ENCODE data around the gene CASP6. TPM values are rescaled to one million over a fixed set of nuclear protein-coding genes. Genes with fewer than 3 reads are reported as not detected.

Gene CASP6
- polyA plus RNA-seq, 3 donors: 4.7 to 24.4 (median 23.3) TPM

DNA sequence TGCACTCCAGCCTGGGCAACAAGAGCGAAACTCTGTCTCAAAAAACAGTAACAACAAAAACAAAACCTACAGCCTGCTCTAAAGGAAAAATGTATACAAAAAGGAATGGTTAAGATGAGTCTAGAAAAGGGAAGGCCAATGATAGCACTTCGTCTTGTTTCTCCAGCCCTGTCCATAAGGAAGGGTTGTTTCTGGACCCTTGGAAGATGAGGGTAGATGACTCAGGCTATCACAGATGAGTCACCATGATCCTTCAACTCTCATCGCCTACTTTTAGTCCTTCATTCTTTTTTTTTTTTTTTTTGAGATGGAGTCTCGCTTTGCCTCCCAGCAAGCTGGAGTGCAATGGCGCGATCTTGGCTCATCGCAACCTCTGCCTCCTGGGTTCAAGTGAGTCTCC, 17.8 kb upstream of the CASP6 start:
- no peak for DNase-seq
- H3K36me3 ChIP-seq (replicated peaks in 1 of 2; ENCODE audit: control insufficient read depth in 1 of 2, insufficient read depth in 2 of 2, low read length in 2 of 2): peaks cover 4% of the 10 kb centered on the region in 2 donors
- TF ChIP-seq, protein P1, sequence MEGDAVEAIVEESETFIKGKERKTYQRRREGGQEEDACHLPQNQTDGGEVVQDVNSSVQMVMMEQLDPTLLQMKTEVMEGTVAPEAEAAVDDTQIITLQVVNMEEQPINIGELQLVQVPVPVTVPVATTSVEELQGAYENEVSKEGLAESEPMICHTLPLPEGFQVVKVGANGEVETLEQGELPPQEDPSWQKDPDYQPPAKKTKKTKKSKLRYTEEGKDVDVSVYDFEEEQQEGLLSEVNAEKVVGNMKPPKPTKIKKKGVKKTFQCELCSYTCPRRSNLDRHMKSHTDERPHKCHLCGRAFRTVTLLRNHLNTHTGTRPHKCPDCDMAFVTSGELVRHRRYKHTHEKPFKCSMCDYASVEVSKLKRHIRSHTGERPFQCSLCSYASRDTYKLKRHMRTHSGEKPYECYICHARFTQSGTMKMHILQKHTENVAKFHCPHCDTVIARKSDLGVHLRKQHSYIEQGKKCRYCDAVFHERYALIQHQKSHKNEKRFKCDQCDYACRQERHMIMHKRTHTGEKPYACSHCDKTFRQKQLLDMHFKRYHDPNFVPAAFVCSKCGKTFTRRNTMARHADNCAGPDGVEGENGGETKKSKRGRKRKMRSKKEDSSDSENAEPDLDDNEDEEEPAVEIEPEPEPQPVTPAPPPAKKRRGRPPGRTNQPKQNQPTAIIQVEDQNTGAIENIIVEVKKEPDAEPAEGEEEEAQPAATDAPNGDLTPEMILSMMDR (IDR thresholded peaks at IDR 0.05): no peak
- no peaks in the 10 kb centered on the region for H3K79me2 ChIP-seq (ENCODE audit: insufficient read depth, low read length)
- WGBS (ENCODE audit: insufficient coverage): 97% methylated on average over 4 of the region's 7 CpGs
- H4K20me1 ChIP-seq (ENCODE audit: insufficient read depth, low read length): no peaks in the 10 kb centered on the region
- Mint-ChIP-seq H3K4me3 (no peak overlapping the region), H3K4me1 (peaks cover 9% of the 10 kb centered on the region), H3K9me3 (peaks cover 0 to 3% (median 0%) of the 10 kb centered on the region in 7 donors), H3K27ac (no peak overlapping the region), H3K27me3 (ENCODE audit: low read depth in 3 of 3) (peaks cover 0 to 1% (median 0%) of the 10 kb centered on the region in 3 donors), H3K36me3 (peaks cover 4 to 11% of the 10 kb centered on the region in 2 donors)
- no peaks in the 10 kb centered on the region for H3K27me3 ChIP-seq (ENCODE audit: control insufficient read depth in 2 of 2, insufficient read depth in 2 of 2, low read length in 2 of 2)
- intact Hi-C loops (cut with micrococcal nuclease): no loop called here
- H3K9me3 ChIP-seq (replicated peaks in 1 of 2; ENCODE audit: control insufficient read depth in 1 of 2, insufficient read depth in 1 of 2, low read length in 2 of 2): no peaks in the 10 kb centered on the region
- H2AFZ ChIP-seq (ENCODE audit: insufficient read depth, low read depth, low read length, poor library complexity, severe bottlenecking): no peak overlapping the region
- H3K4me2 ChIP-seq (replicated peaks; ENCODE audit: extremely low read depth, low read length, poor library complexity, severe bottlenecking): no peak overlapping the region
- peaks cover 0 to 4% of the 10 kb centered on the region in 2 donors for H3K4me1 ChIP-seq (ENCODE audit: control insufficient read depth in 1 of 2, insufficient read depth in 2 of 2, low read length in 2 of 2)
- no peak overlapping the region for H3K4me3 ChIP-seq (replicated peaks in 1 of 3; ENCODE audit: low read depth in 2 of 3, low read length in 3 of 3)
- no peak overlapping the region for H3K27ac ChIP-seq (ENCODE audit: low read depth in 1 of 2, low read length in 2 of 2)
- no peak overlapping the region for H3K9ac ChIP-seq (ENCODE audit: insufficient read depth, low read length, poor library complexity, severe bottlenecking)

DNA sequence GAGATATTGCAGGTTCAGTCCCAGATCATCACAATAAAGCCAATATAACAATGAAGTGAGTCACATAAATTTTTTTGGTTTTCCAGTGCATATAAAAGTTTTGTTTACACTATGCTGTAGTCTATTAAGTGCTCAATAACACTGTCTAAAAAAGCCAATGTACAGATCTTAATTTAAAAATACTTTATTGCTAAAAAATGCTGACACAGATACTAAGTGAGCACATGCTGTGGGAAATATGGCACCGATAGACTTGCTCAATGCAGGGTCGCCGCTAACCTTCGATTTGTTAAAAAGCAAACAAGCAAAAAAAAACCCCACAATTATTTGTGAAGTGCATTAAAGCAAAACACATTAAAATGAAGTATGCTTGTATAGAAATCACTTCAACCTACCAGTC, 16.4 kb upstream of the CASP6 start:
- Mint-ChIP-seq H3K36me3 (peaks cover 4 to 11% of the 10 kb centered on the region in 2 donors), H3K4me3 (no peak overlapping the region), H3K9me3 (peaks cover 0 to 3% (median 0%) of the 10 kb centered on the region in 7 donors), H3K27ac (no peak overlapping the region), H3K27me3 (ENCODE audit: low read depth in 3 of 3) (peaks cover 0 to 1% (median 0%) of the 10 kb centered on the region in 3 donors), H3K4me1 (peaks cover 9% of the 10 kb centered on the region)
- Histone ChIP-seq H3K4me1 (ENCODE audit: control insufficient read depth in 1 of 2, insufficient read depth in 2 of 2, low read length in 2 of 2) (peaks cover 0 to 4% of the 10 kb centered on the region in 2 donors), H3K27me3 (ENCODE audit: control insufficient read depth in 2 of 2, insufficient read depth in 2 of 2, low read length in 2 of 2) (no peaks in the 10 kb centered on the region), H3K9me3 (replicated peaks in 1 of 2; ENCODE audit: control insufficient read depth in 1 of 2, insufficient read depth in 1 of 2, low read length in 2 of 2) (no peaks in the 10 kb centered on the region), H4K20me1 (ENCODE audit: insufficient read depth, low read length) (no peaks in the 10 kb centered on the region), H3K4me2 (replicated peaks; ENCODE audit: extremely low read depth, low read length, poor library complexity, severe bottlenecking) (no peak overlapping the region), H3K27ac (ENCODE audit: low read depth in 1 of 2, low read length in 2 of 2) (no peak overlapping the region), H3K79me2 (ENCODE audit: insufficient read depth, low read length) (no peaks in the 10 kb centered on the region), H3K9ac (ENCODE audit: insufficient read depth, low read length, poor library complexity, severe bottlenecking) (no peak overlapping the region), H3K4me3 (replicated peaks in 1 of 3; ENCODE audit: low read depth in 2 of 3, low read length in 3 of 3) (no peak overlapping the region), H2AFZ (ENCODE audit: insufficient read depth, low read depth, low read length, poor library complexity, severe bottlenecking) (no peak overlapping the region), H3K36me3 (replicated peaks in 1 of 2; ENCODE audit: control insufficient read depth in 1 of 2, insufficient read depth in 2 of 2, low read length in 2 of 2) (peaks cover 4 to 5% of the 10 kb centered on the region in 2 donors)
- TF ChIP-seq, protein P1 (IDR thresholded peaks at IDR 0.05): no peak
- no peak for DNase-seq
- intact Hi-C loops (cut with micrococcal nuclease): no loop called here
- no CpG with 5 or more reads among the region's 4 CpGs for WGBS (ENCODE audit: insufficient coverage)
